T follicular helper cell (primary cell): ENCODE measurements around the gene EMP3.
A peak's percentile ranks its signal among the peaks of the same experiment; 100 is the strongest.

ENCODE experiments used
- DNase-seq: peaks from one replicate; pipeline ENCODE4 v3.0.0-alpha.2; 2020; ENCODE audit warnings: low read depth

EMP3 gene

GRCh38 chr19:48318286-48318987 is 6.9 kb upstream of the EMP3 start:
- no peak for DNase-seq

GRCh38 chr19:48319647-48320541 is 5.5 kb upstream of the EMP3 start:
- peak; percentile 71 for DNase-seq

- DNase-seq: peak; percentile 95
Observed at GRCh38 chr19:48321372-48321621, 4.1 kb upstream of the EMP3 start.

- DNase-seq: peak; percentile 99
Observed at GRCh38 chr19:48321622-48322591, 3.4 kb upstream of the EMP3 start.

GRCh38 chr19:48329167-48329891 is 4.0 kb downstream of the EMP3 start:
- DNase-seq: no peak

- peak; percentile 82 for DNase-seq
Observed at GRCh38 chr19:48330012-48330681, 4.8 kb downstream of the EMP3 start.

- no peak for DNase-seq
Observed at GRCh38 chr19:48332351-48332661, 7.0 kb downstream of the EMP3 start.

- DNase-seq: peak; percentile 94
Observed at GRCh38 chr19:48332662-48333466, 7.5 kb downstream of the EMP3 start.

GRCh38 chr19:48333467-48334384 is 8.4 kb downstream of the EMP3 start:
- DNase-seq: peak; percentile 92

- no peak for DNase-seq
Observed at GRCh38 chr19:48338253-48338755, 13.0 kb downstream of the EMP3 start.

GRCh38 chr19:48338802-48339503 is 13.6 kb downstream of the EMP3 start:
- no peak for DNase-seq

GRCh38 chr19:48340995-48341394 is 15.6 kb downstream of the EMP3 start:
- no peak for DNase-seq

- DNase-seq: no peak
Observed at GRCh38 chr19:48341515-48342413, 16.4 kb downstream of the EMP3 start.

- DNase-seq: no peak
Observed at GRCh38 chr19:48342414-48342738, 17.0 kb downstream of the EMP3 start.

GRCh38 chr19:48342841-48343540 is 17.6 kb downstream of the EMP3 start:
- DNase-seq: no peak

- DNase-seq: no peak
Observed at GRCh38 chr19:48344892-48345291, 19.5 kb downstream of the EMP3 start.

- no peak for DNase-seq
Observed at GRCh38 chr19:48346191-48346590, 20.8 kb downstream of the EMP3 start.
